ENCODE results near the gene CEP104. TPM values are rescaled to one million over a fixed set of nuclear protein-coding genes. Genes with fewer than 3 reads are reported as not detected.

The CEP104 gene
- total and polyA plus RNA-seq, 10 of the 15 experiments (the other 5 are each of a cell fraction or from before 2014, with no cell fraction given) = 7.2 to 34.8 (median 19.3) TPM

DNA sequence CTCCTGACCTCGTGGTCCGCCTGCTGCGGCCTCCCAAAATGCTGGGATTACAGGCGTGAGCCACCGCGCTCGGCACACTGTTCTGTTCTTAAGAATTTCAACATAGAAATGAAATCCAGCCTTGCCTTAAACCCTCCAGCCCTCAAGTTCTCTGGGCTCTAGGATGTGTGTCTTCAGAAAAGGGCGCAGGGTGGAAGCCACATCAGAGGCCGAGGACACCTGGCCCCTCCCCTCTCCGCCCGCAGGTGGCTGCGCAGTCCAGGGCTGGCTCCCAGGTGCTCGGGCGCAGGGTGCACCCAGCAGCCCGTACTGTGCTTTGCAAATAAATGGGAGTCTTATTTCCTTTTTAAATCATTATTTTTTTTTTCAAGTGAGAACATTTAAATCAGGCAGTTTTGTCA, 45.1 kb upstream of the CEP104 start:
- Histone ChIP-seq H3K27ac (ENCODE audit: control insufficient read depth, insufficient read depth) (no peak overlapping the region), H4K20me1 (ENCODE audit: control insufficient read depth, insufficient read depth) (no peaks in the 10 kb centered on the region), H3K4me3 (no peak overlapping the region), H3K9me3 (replicated peaks; ENCODE audit: control insufficient read depth, insufficient read depth, low read length) (no peaks in the 10 kb centered on the region; the same call in 2 of the 3 replicates), H3K4me1 (ENCODE audit: control insufficient read depth, insufficient read depth, low read length) (no peaks in the 10 kb centered on the region), H3K9ac (ENCODE audit: control insufficient read depth, insufficient read depth, low read length) (no peak overlapping the region), H3K27me3 (replicated peaks in 1 of 2; ENCODE audit: control insufficient read depth in 2 of 2, insufficient read depth in 2 of 2, low read length in 1 of 2) (no peaks in the 10 kb centered on the region), H2AFZ (ENCODE audit: control insufficient read depth, low read depth, low read length) (no peak overlapping the region), H3K4me2 (ENCODE audit: control insufficient read depth, insufficient read depth) (no peak overlapping the region), H3K36me3 (ENCODE audit: control insufficient read depth in 2 of 2, insufficient read depth in 2 of 2, low read length in 1 of 2) (no peaks in the 10 kb centered on the region), H3K79me2 (ENCODE audit: control insufficient read depth, insufficient read depth, low read length) (peaks cover 23% of the 10 kb centered on the region)
- no peak for DNase-seq (ENCODE audit: low read depth, low spot score)
- POLR2A ChIA-PET = no interaction called here
- FAIRE-seq = no peak
- in situ Hi-C loops (cut with MboI) (no loop called here), intact Hi-C loops (cut with micrococcal nuclease; ENCODE audit: unreplicated experiment) (loop anchor here (5.0 kb wide), 1 partner anchor 105 kb away; the partner anchor contains the start of gene LRRC47)
- CTCF ChIA-PET = no interaction called here
- no peak for TF ChIP-seq CUX1 (IDR thresholded peaks at IDR 0.05; ENCODE audit: insufficient replicate concordance, low read depth, low read length)
- TF ChIP-seq IRF3 (IDR thresholded peaks at IDR 0.05) = no peak
- no peak for TF ChIP-seq MYB (IDR thresholded peaks at IDR 0.05; ENCODE audit: borderline replicate concordance, low read depth, low read length)
- TF ChIP-seq SUZ12 (IDR thresholded peaks at IDR 0.05; ENCODE audit: unreplicated experiment) = no peak
- TF ChIP-seq, protein P1, sequence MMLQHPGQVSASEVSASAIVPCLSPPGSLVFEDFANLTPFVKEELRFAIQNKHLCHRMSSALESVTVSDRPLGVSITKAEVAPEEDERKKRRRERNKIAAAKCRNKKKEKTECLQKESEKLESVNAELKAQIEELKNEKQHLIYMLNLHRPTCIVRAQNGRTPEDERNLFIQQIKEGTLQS (IDR thresholded peaks at IDR 0.05; ENCODE audit: borderline replicate concordance, extremely low read depth, low read depth, low read length) = no peak
- no peak for TF ChIP-seq ZNF384 (IDR thresholded peaks at IDR 0.05; ENCODE audit: borderline replicate concordance, low read depth, low read length)
- no peak for TF ChIP-seq ZBED1 (IDR thresholded peaks at IDR 0.05; ENCODE audit: borderline replicate concordance)
- TF ChIP-seq FOXM1 (IDR thresholded peaks at IDR 0.05; ENCODE audit: low read depth, low read length) = no peak
- TF ChIP-seq EGR1 (IDR thresholded peaks at IDR 0.05; ENCODE audit: borderline replicate concordance in 1 of 2, low read depth in 2 of 2, low read length in 2 of 2) = no peak
- TF ChIP-seq IKZF1 (conservative IDR thresholded peaks at IDR 0.05) = no peak
- no peak for TF ChIP-seq CEBPB (IDR thresholded peaks at IDR 0.05; ENCODE audit: borderline replicate concordance in 1 of 2, low read depth in 2 of 2, low read length in 2 of 2)
- TF ChIP-seq NFYA (IDR thresholded peaks at IDR 0.05; ENCODE audit: borderline replicate concordance, low read depth, low read length) = no peak
- ATAC-seq = no peak
- SMC1A ChIA-PET (ENCODE audit: uncharacterized antibody, unreplicated experiment) = no interaction called here
- WGBS (ENCODE audit: insufficient coverage, insufficient replicate concordance, low lambda C conversion rate, missing lambda C conversion rate) = 94% methylated on average over 15 of the region's 15 CpGs
- RAD21 ChIA-PET (ENCODE audit: unreplicated experiment) = interaction anchor here (0.8 kb wide), 1 partner anchor 44 kb away, joined by 3 read pairs; the partner anchor contains the start of gene DFFB
- no TSS peak for BruUV-seq (replicated peaks)
